HL-60/S4 treated with retinoic acid at 250 ng/mL for 4 days and 3 days (cell line): ENCODE measurements around the gene NR1H2.

Experiments used
- in situ Hi-C: fragments of 300-500 bp; cut with MboI; formaldehyde crosslinking; loops from 2 replicates; pipeline ENCODE4 v1.7.0; 2022; ENCODE audit warnings: low sequenced_read_pairs

The NR1H2 gene

GRCh38 chr19:50399368-50399745 lies 23.1 kb downstream of the NR1H2 start:
- in situ Hi-C loops = no loop called here

- in situ Hi-C loops = no loop called here
Measured at GRCh38 chr19:50401605-50402450, 25.6 kb downstream of the NR1H2 start.

GRCh38 chr19:50402544-50403301 lies 26.5 kb downstream of the NR1H2 start:
- in situ Hi-C loops = no loop called here

- in situ Hi-C loops = no loop called here
Measured at GRCh38 chr19:50406156-50406820, 30.0 kb downstream of the NR1H2 start.

GRCh38 chr19:50406829-50407228 lies 30.6 kb downstream of the NR1H2 start:
- in situ Hi-C loops = no loop called here

GRCh38 chr19:50409347-50409746 lies 33.1 kb downstream of the NR1H2 start:
- in situ Hi-C loops = no loop called here

- in situ Hi-C loops = no loop called here
Measured at GRCh38 chr19:50410109-50410508, 33.9 kb downstream of the NR1H2 start.

GRCh38 chr19:50412419-50412818 lies 36.2 kb downstream of the NR1H2 start:
- in situ Hi-C loops = no loop called here

GRCh38 chr19:50413096-50413495 lies 36.8 kb downstream of the NR1H2 start:
- in situ Hi-C loops = no loop called here

- in situ Hi-C loops = no loop called here
Measured at GRCh38 chr19:50413531-50413930, 37.3 kb downstream of the NR1H2 start.

- in situ Hi-C loops = no loop called here
Measured at GRCh38 chr19:50414864-50415660, 38.8 kb downstream of the NR1H2 start.

- in situ Hi-C loops = no loop called here
Measured at GRCh38 chr19:50415661-50416033, 39.4 kb downstream of the NR1H2 start.

GRCh38 chr19:50416034-50416977 lies 40.0 kb downstream of the NR1H2 start:
- in situ Hi-C loops = no loop called here

- in situ Hi-C loops = no loop called here
Measured at GRCh38 chr19:50417111-50418081, 41.1 kb downstream of the NR1H2 start.

GRCh38 chr19:50418176-50419021 lies 42.1 kb downstream of the NR1H2 start, which contains the start of gene SPIB:
Gene SPIB (plus strand): TSS chr19:50418938. CDS start chr19:50418963, 25 bp downstream.
- in situ Hi-C loops = no loop called here

GRCh38 chr19:50419022-50419579 lies 42.8 kb downstream of the NR1H2 start:
- in situ Hi-C loops = no loop called here

GRCh38 chr19:50419580-50420035 lies 43.4 kb downstream of the NR1H2 start:
- in situ Hi-C loops = no loop called here
